HG03045 (cell line): ENCODE results near the gene B3GLCT.
"Not testable (repeated sequence)": the region's sequence is repeated elsewhere in the genome, so short reads cannot be mapped to it uniquely, and the experiment has no call there.

Source experiments
- ATAC-seq: cut with Tn5 transposase; IDR thresholded peaks from one replicate; pipeline ENCODE4 v1.9.1; 2021; ENCODE audit warnings: mild to moderate bottlenecking, moderate library complexity; ENCODE audit not compliant: unreplicated experiment

The B3GLCT gene

GRCh38 chr13:31182987-31183386, 16.8 kb upstream of the B3GLCT start:
- no peak for ATAC-seq

GRCh38 chr13:31184451-31184850, 15.3 kb upstream of the B3GLCT start:
- ATAC-seq = no peak

- no peak for ATAC-seq
Measured at GRCh38 chr13:31184981-31185645, 14.7 kb upstream of the B3GLCT start.

- no peak for ATAC-seq
Measured at GRCh38 chr13:31191748-31192147, 8.0 kb upstream of the B3GLCT start.

- no peak for ATAC-seq
Measured at GRCh38 chr13:31192306-31192705, 7.5 kb upstream of the B3GLCT start.

GRCh38 chr13:31195616-31196015, 4.2 kb upstream of the B3GLCT start:
- no peak for ATAC-seq

- ATAC-seq = no peak
Measured at GRCh38 chr13:31196992-31197391, 2.8 kb upstream of the B3GLCT start.

- no peak for ATAC-seq
Measured at GRCh38 chr13:31198519-31198918, 1.3 kb upstream of the B3GLCT start.

GRCh38 chr13:31199527-31199848, 287 bp upstream of the B3GLCT start:
- ATAC-seq = no peak

GRCh38 chr13:31200637-31200971, 829 bp downstream of the B3GLCT start:
- peak; percentile 19 for ATAC-seq

GRCh38 chr13:31201341-31202031, 1.7 kb downstream of the B3GLCT start:
- no peak for ATAC-seq

GRCh38 chr13:31204592-31204991, 4.8 kb downstream of the B3GLCT start:
- ATAC-seq = no peak

- no peak for ATAC-seq
Measured at GRCh38 chr13:31207661-31208552, 8.1 kb downstream of the B3GLCT start.

- ATAC-seq = no peak
Measured at GRCh38 chr13:31208559-31209122, 8.9 kb downstream of the B3GLCT start.

GRCh38 chr13:31209172-31209840, 9.5 kb downstream of the B3GLCT start:
- no peak for ATAC-seq

- no peak for ATAC-seq
Measured at GRCh38 chr13:31209841-31210210, 10.1 kb downstream of the B3GLCT start.

- no peak for ATAC-seq
Measured at GRCh38 chr13:31213651-31214289, 14.0 kb downstream of the B3GLCT start.

GRCh38 chr13:31214435-31214834, 14.7 kb downstream of the B3GLCT start:
- no peak for ATAC-seq

- ATAC-seq = not testable (repeated sequence)
Measured at GRCh38 chr13:31216916-31217315, 17.1 kb downstream of the B3GLCT start.

GRCh38 chr13:31219909-31220598, 20.3 kb downstream of the B3GLCT start:
- ATAC-seq = no peak
